ENCODE data around the gene PRRG3.

Gene PRRG3

DNA sequence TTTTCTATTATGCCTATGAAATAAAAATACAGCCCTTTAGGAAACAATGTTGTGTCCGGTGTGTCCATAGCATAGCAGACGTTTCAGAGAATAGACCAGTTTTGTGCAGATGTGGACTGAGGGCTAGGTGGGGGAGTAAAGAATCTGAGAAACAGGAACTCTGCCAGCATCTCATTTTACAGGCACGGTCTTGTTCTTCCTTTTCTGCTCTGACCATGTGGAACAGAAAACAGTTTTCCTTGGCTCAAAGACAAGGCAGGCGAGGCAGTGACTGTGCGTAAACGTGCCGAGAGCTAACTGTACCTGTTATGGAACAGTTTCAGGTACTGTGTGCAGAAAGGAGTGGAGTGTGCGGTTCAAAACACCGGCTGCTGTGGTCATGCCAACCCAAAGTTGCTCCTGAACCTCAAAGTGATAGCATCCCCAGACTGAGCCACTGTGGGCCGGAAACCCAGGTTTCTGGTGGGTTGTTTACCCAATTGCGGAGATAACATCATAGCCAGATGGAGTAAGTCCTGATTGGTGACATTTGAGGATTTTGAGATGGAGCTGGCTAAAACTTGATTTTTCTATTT, 59.5 kb downstream of the PRRG3 start:
- H3K4me2 ChIP-seq: no peak overlapping the region
- H3K9ac ChIP-seq: no peak overlapping the region
- TF ChIP-seq, protein P1, sequence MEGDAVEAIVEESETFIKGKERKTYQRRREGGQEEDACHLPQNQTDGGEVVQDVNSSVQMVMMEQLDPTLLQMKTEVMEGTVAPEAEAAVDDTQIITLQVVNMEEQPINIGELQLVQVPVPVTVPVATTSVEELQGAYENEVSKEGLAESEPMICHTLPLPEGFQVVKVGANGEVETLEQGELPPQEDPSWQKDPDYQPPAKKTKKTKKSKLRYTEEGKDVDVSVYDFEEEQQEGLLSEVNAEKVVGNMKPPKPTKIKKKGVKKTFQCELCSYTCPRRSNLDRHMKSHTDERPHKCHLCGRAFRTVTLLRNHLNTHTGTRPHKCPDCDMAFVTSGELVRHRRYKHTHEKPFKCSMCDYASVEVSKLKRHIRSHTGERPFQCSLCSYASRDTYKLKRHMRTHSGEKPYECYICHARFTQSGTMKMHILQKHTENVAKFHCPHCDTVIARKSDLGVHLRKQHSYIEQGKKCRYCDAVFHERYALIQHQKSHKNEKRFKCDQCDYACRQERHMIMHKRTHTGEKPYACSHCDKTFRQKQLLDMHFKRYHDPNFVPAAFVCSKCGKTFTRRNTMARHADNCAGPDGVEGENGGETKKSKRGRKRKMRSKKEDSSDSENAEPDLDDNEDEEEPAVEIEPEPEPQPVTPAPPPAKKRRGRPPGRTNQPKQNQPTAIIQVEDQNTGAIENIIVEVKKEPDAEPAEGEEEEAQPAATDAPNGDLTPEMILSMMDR (conservative IDR thresholded peaks at IDR 0.05; ENCODE audit: low read depth, low read length): no peak
- no peaks in the 10 kb centered on the region for H3K79me2 ChIP-seq (ENCODE audit: insufficient read depth, low read depth)
- no peak overlapping the region for H3K4me3 ChIP-seq (IDR thresholded peaks at IDR 0.05; ENCODE audit: insufficient read depth, low read depth, low read length)
- no peaks in the 10 kb centered on the region for H3K27me3 ChIP-seq (ENCODE audit: insufficient read depth, low read depth)
- H3K36me3 ChIP-seq (ENCODE audit: insufficient read depth): no peaks in the 10 kb centered on the region
- H3K4me1 ChIP-seq (ENCODE audit: low read depth, poor library complexity, severe bottlenecking): no peaks in the 10 kb centered on the region
- H3K27ac ChIP-seq: no peak overlapping the region
- no peaks in the 10 kb centered on the region for H4K20me1 ChIP-seq (ENCODE audit: insufficient read depth)
- no peak overlapping the region for H2AFZ ChIP-seq (ENCODE audit: low read depth)
